ACC112 (cell line): ENCODE data around the gene IST1.
"Not testable (repeated sequence)": the region's sequence is repeated elsewhere in the genome, so short reads cannot be mapped to it uniquely, and the experiment has no call there.

ENCODE experiments used
- H2AFZ ChIP-seq: fragments of 200-600 bp; sonication (generic); one replicate; pipeline ENCODE4 v1.6.0; 2017; ENCODE audit warnings: antibody characterized with exemption, low read length; ENCODE audit not compliant: unreplicated experiment
- H3K27ac ChIP-seq: fragments of 200-600 bp; sonication (generic); 2 replicates; pipeline ENCODE4 v1.5.1; 2014; ENCODE audit warnings: low read depth, mild to moderate bottlenecking, antibody characterized with exemption, low read length, moderate library complexity
- H3K27me3 ChIP-seq: fragments of 200-600 bp; sonication (generic); 2 replicates; pipeline ENCODE4 v1.6.1; 2014; ENCODE audit warnings: mild to moderate bottlenecking, antibody characterized with exemption, low read length, moderate library complexity, mixed read lengths; ENCODE audit not compliant: insufficient read depth
- H3K36me3 ChIP-seq: fragments of 200-600 bp; sonication (generic); 2 replicates; pipeline ENCODE4 v1.6.1; 2016; ENCODE audit warnings: mild to moderate bottlenecking, antibody characterized with exemption, low read length, moderate library complexity, mixed read lengths; ENCODE audit not compliant: insufficient read depth
- H3K4me1 ChIP-seq: fragments of 200-600 bp; sonication (generic); one replicate; pipeline ENCODE4 v1.6.1; 2016; ENCODE audit warnings: low read length, mixed read lengths; ENCODE audit not compliant: insufficient read depth, unreplicated experiment, control insufficient read depth
- H3K4me3 ChIP-seq: fragments of 200-600 bp; sonication (generic); 2 replicates; pipeline ENCODE4 v1.5.1; 2014; ENCODE audit warnings: mild to moderate bottlenecking, low read depth, low read length
- H3K79me2 ChIP-seq: fragments of 200-600 bp; sonication (generic); one replicate; pipeline ENCODE4 v1.6.0; 2016; ENCODE audit warnings: low read length; ENCODE audit not compliant: control insufficient read depth, unreplicated experiment, insufficient read depth

Gene IST1

DNA sequence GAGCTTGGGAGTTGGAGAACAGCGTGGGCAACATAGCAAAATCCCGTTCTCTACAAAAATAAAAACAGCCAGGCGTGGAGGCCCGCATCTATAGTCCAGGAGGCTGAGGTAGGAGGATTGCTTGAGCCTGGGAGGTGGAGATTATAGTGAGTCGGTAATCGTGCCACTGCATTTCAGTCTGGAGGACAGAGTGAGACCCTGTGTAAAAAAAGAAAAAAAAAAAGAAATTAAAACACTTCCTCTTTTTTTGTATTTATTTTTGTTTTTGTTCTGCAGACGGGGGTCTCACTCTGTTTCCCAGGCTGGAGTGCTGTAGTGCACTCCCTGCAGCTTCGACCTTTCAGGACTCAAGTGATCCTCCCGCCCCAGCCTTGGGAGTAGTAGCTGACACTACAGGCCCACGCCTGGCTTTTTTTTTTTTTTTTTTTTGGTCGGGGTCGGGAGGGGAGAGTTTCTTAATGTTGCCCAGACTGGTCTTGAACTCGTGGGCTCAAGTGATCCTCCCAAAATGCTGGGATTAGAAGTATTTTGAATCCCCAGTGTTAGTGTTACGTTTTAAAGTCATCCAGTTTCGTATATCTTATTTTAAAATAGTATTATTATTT, 1.5 kb downstream of the IST1 start:
- Histone ChIP-seq H3K27ac (no peak overlapping the region), H3K79me2 (peaks cover 65% of the 10 kb centered on the region), H3K27me3 (no peaks in the 10 kb centered on the region), H3K4me1 (peaks cover 12% of the 10 kb centered on the region), H2AFZ (no peak overlapping the region), H3K4me3 (peak overlapping the region; percentile 87), H3K36me3 (no peaks in the 10 kb centered on the region)

DNA sequence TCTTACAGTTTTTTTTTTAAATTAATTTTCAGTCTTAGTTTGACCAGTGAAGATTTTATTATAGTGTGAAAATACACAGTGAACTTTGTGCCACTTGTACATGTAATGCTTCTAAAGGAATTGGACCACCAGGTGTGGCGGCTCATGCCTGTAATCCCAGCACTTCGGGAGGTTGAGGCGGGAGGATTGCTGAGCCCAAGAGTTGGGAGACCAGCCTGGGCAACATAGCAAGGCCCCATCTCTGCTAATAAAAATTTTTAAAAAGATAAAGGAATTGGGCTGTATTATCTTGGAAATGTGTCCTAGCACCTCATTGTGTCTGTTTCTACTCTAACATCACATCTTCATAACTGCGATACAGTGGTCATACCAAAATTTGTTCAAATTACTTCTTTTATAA, 3.8 kb downstream of the IST1 start:
- Histone ChIP-seq H3K36me3 (0 out of 2 replicates have a peak, but pooled peaks cover 2% of the 10 kb centered on the region), H3K27me3 (no peaks in the 10 kb centered on the region), H3K27ac (no peak overlapping the region), H3K79me2 (peaks cover 88% of the 10 kb centered on the region), H2AFZ (no peak overlapping the region), H3K4me1 (peaks cover 12% of the 10 kb centered on the region), H3K4me3 (no peak overlapping the region)

DNA sequence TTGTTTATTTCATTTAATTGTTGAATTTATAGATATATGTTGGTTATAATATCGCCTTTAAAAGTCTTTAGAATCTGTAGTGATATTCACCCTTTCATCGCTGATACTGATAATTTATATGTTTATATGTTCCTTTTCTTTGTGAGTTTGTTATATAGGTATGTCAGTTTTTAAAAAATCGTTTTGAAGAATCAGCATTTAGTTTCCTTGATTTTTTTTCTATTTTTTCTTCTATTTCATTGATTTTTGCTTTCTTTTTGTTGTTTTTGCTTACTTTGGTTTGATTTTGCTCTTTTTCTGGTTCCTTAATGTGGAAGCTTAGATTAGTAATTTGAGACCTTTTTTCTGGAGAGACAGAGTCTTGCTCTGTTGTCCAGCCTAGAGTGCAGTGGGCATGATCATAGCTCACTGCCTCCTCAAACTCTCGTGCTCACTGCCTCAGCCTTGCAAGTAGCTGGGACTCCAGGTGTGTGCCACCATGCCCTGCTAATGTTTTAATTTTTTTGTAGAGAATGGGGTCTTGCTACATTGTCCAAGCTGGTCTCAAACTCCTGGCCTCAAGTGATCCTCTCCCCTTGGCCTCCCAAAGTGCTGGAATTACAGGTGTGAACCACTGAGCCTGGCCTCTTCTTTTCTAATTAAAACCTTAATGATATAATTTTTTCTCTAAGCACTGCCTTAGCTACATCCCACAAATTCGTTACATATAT, 7.5 kb downstream of the IST1 start:
- Histone ChIP-seq H3K27ac (no peak overlapping the region), H3K79me2 (peaks cover 99% of the 10 kb centered on the region), H3K4me3 (no peak overlapping the region), H3K4me1 (peaks cover 3% of the 10 kb centered on the region), H2AFZ (no peak overlapping the region), H3K36me3 (0 out of 2 replicates have a peak, but pooled peaks cover 2% of the 10 kb centered on the region), H3K27me3 (no peaks in the 10 kb centered on the region)

DNA sequence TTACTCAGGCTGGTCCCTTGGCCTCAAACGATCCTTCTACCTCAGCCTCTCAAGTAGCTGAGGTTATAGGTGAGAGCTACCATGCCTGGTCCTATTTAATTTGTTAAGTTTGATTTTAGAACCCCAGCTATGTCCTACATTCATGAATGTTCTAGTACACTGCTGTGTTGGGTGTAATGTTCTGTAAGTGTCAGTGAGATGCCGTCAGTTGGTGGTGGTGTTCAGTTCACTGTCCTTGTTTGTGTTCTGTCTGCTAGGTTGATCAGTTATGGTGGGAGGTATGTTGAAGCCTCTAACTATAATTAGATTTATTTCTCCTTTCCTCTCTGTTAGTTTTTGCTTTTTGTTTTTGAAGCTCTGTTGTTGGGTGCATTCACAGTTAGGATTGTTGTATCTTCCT, 8.3 kb downstream of the IST1 start:
- no peak overlapping the region for H2AFZ ChIP-seq
- peaks cover 3% of the 10 kb centered on the region for H3K4me1 ChIP-seq
- H3K27ac ChIP-seq = no peak overlapping the region
- H3K79me2 ChIP-seq = peaks cover 99% of the 10 kb centered on the region
- no peak overlapping the region for H3K4me3 ChIP-seq
- H3K36me3 ChIP-seq = 0 out of 2 replicates have a peak, but pooled peaks cover 2% of the 10 kb centered on the region
- no peaks in the 10 kb centered on the region for H3K27me3 ChIP-seq

DNA sequence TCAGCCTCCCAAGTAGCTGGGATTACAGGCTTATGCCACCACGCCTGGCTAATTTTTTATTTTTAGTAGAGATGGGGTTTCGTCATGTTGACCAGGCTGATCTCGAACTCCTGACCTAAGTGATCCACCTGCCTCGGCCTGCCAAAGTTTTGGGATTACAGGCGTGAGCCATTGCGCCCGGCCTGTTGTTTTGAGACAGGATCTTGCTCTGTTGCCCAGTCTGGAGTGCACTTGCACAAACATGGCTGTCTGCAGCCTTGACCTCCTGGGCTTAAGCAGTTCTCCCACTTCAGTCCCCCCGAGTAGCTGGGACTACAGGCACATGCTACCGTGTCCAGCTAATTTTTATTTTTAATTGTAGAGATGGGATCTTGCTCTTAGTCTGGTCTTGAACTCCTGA, 8.9 kb downstream of the IST1 start:
- H3K79me2 ChIP-seq = peaks cover 99% of the 10 kb centered on the region
- H3K27ac ChIP-seq = no peak overlapping the region
- peaks cover 3% of the 10 kb centered on the region for H3K4me1 ChIP-seq
- no peak overlapping the region for H3K4me3 ChIP-seq
- H2AFZ ChIP-seq = no peak overlapping the region
- H3K27me3 ChIP-seq = no peaks in the 10 kb centered on the region
- peaks cover 5% of the 10 kb centered on the region; the same call in 1 of the 2 replicates for H3K36me3 ChIP-seq

DNA sequence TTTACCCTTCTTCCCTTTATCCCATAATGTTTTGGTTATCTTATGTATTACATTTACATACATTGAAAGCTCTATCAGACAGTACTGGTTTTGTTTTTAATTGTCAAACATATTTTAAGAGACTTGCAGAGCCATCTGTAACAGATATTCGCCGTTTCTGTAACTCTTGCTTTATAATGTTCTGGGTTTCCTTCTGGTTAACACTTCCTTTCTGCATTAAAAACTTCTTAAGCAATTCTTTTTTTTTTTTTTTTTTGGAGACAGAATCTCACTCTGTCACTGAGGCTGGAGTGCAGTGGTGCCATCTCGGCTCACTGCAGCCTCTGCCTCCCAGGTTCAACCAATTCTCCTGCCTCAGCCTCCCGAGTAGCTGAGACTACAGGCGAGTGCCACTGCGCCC, 10.4 kb downstream of the IST1 start:
- H3K27me3 ChIP-seq, H3K4me1 ChIP-seq, H3K27ac ChIP-seq, H2AFZ ChIP-seq, H3K36me3 ChIP-seq, H3K4me3 ChIP-seq: not testable (repeated sequence)
- H3K79me2 ChIP-seq = peaks cover 99% of the 10 kb centered on the region

DNA sequence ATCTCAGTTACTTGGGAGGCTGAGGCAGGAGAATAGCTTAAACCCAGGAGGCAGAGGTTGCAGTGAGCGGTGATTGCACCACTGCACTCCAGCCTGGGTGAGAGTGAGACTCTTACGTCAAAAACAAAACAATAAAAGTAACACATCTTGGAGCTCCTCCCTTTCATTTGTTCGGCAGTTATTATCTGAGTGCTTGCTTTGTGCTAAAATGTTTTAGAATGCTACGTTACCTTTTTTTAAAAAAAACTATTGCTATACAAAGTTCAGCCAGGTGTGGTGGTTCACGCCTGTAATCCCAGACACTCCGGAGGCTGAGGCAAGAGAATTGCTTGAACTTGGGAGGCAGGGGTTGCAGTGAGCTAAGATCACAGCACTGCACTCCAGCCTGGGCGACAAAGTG, 15.8 kb downstream of the IST1 start:
- Histone ChIP-seq H3K27ac (no peak overlapping the region), H3K79me2 (peaks cover 99% of the 10 kb centered on the region), H3K36me3 (peaks cover 10% of the 10 kb centered on the region), H3K4me3 (no peak overlapping the region), H3K27me3 (no peaks in the 10 kb centered on the region), H3K4me1 (peaks cover 12% of the 10 kb centered on the region), H2AFZ (no peak overlapping the region)

DNA sequence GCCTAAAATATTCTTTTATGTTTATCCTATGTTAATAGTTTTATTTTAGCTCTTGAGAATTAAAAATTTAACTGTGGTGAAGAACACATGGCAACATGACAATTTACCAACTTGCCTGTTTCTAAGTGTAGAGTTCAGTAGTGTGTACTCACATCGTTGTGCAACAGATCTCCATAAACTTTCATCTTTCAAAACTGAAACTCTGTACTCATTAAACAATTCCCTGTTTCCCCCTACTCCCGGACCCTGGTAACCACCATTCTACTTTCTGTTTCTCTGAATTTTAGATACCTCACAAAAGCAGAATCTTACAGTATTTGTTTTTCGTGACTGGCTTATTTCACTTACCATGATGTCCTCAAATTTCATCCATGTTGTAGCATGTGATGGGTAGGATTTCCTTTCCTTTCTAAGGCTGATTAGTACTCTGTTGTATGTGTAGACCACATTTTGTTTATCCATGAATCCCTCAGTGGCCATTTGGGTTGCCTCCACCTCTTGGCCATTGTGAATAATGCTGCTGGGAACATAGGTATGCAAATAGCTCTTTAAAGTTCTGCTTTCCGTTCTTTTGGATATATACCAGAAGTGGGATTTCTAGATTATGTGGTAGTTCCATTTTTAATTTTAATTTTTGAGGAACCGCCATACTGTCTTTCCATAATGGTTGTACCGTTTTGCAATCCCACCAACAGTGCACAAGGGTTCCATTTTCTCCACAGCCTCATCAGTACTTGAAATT, 17.4 kb downstream of the IST1 start:
- Histone ChIP-seq H3K36me3 (peaks cover 25% of the 10 kb centered on the region), H2AFZ (no peak overlapping the region)

DNA sequence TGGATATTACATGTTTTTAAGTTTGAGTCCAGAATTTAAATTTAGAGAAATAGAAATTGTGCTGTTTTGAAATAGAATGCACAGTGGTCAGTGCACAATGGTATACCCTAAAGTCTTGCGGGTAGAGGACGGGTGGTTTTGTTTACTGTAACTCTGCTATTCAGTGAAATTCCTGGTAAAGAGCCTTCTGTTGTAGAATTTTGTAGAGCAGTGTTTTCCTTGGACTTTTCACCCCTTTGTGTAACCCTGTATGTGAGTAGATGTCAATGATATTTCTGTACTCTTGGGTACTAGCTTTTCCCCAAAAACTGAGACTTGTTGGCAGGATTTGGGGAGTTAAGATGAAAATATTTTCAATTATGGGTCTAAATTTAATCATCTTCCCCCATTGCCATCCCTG, 19.5 kb downstream of the IST1 start:
- Histone ChIP-seq H3K27ac (no peak overlapping the region), H2AFZ (no peak overlapping the region), H3K27me3 (no peaks in the 10 kb centered on the region), H3K36me3 (peaks cover 42% of the 10 kb centered on the region), H3K4me3 (no peak overlapping the region), H3K79me2 (peaks cover 95% of the 10 kb centered on the region), H3K4me1 (peaks cover 33% of the 10 kb centered on the region)

More for the DNA sequence above, 17.4 kb downstream of the IST1 start:
- peaks cover 97% of the 10 kb centered on the region for H3K79me2 ChIP-seq
- no peaks in the 10 kb centered on the region for H3K27me3 ChIP-seq
- no peak overlapping the region for H3K4me3 ChIP-seq
- H3K4me1 ChIP-seq = peaks cover 27% of the 10 kb centered on the region
- no peak overlapping the region for H3K27ac ChIP-seq

DNA sequence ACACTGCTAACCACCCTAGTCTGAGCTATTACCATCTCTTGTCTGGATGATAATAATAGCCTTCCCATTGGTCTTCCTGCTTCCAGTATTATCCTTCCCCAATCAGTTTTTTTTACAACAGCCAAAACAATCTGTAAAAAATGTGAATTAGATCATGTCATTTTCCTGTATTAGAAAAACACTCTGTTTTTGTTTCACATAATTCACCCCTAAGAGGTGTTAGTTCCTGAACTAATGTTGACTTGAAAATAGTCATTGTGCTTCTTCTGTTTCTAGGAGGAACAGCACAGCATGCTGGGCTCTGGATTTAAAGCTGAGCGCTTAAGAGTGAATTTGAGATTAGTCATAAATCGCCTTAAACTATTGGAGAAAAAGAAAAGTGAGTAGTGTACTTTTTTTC, 20.0 kb downstream of the IST1 start:
- Histone ChIP-seq H2AFZ (no peak overlapping the region), H3K4me1 (peaks cover 33% of the 10 kb centered on the region), H3K79me2 (peaks cover 95% of the 10 kb centered on the region), H3K4me3 (no peak overlapping the region), H3K27ac (no peak overlapping the region), H3K27me3 (no peaks in the 10 kb centered on the region), H3K36me3 (peaks cover 47% of the 10 kb centered on the region)
